K562 (cell line): ENCODE results near the gene ACSM6. TPM values are rescaled to one million over a fixed set of nuclear protein-coding genes. Genes with fewer than 3 reads are reported as not detected.

Experiments used
- ATAC-seq: fragments of 200-7000 bp; cut with Tn5 transposase; 3 replicates; pipeline ENCODE4 v1.9.1; 2020; ENCODE audit warnings: moderate library complexity
- BruUV-seq: library from RNA; stranded (reverse); fragments of 400-500 nt; replicated peaks from 2 replicates; lab custom pipeline; 2021; lab: Mats Ljungman, UMichigan
- CTCF ChIA-PET: fragments of 300-600 bp; formaldehyde crosslinking; extraction: SDS; loops from one replicate; lab custom pipeline; 2021; ENCODE audit warnings: low intra/inter-chr PET ratio; lab: Yijun Ruan, JAX
- POLR2A ChIA-PET: fragments of 300-600, 350-650 bp; sonication (Branson Sonifier 250); formaldehyde crosslinking; extraction: SDS; loops from one replicate; lab custom pipeline; 2021; ENCODE audit warnings: antibody characterized with exemption, inconsistent platforms; lab: Yijun Ruan, JAX
- DNase-seq, 4 experiments: peaks; one replicate each; pipeline versions ENCODE4 v3.0.0 to v3.0.0-alpha.2; 2011 to 2018; ENCODE audit warnings: low spot score in 3 of 4, mixed read lengths in 3 of 4; ENCODE audit errors: extremely low read depth in 1 of 4
- FAIRE-seq: peaks from 2 replicates; lab custom pipeline; 2011; peaks lifted over from hg19 to GRCh38; lab: Jason Lieb, UNC
- H2AFZ ChIP-seq: 2 replicates; pipeline ENCODE4 v1.6.0; 2011; ENCODE audit warnings: low read depth, low read length, control low read depth, inconsistent platforms
- H3K27ac ChIP-seq: fragments of 200-600 bp; 3 replicates; pipeline ENCODE4 v1.8.0; 2011; ENCODE audit warnings: low read depth, mild to moderate bottlenecking, control low read depth, inconsistent platforms, low read length, moderate library complexity, mixed read lengths; ENCODE audit errors: extremely low read depth
- H3K27me3 ChIP-seq, 2 experiments: fragments of 300-600 bp in 1 of 2; 2 replicates in 1 of 2; 3 replicates in 1 of 2; pipeline versions ENCODE4 v1.6.0 to v1.8.0; 2011; ENCODE audit warnings: inconsistent platforms in 2 of 2, low read length in 2 of 2, mild to moderate bottlenecking in 1 of 2, mixed read lengths in 1 of 2, moderate library complexity in 1 of 2; ENCODE audit not compliant: control insufficient read depth in 2 of 2, insufficient read depth in 2 of 2
- H3K36me3 ChIP-seq: fragments of 300-600 bp; 3 replicates; pipeline ENCODE4 v1.8.0; 2011; ENCODE audit warnings: mild to moderate bottlenecking, low read length, inconsistent platforms; ENCODE audit not compliant: control insufficient read depth, insufficient read depth
- H3K4me1 ChIP-seq, 2 experiments: fragments of 200-600 bp in 1 of 2; replicated peaks in 1 of 2; 2 replicates in 1 of 2; 3 replicates in 1 of 2; pipeline versions ENCODE4 v1.5.1 to v1.8.0; 2011; ENCODE audit warnings: inconsistent platforms in 2 of 2, low read length in 2 of 2, mild to moderate bottlenecking in 1 of 2, mixed read lengths in 1 of 2, moderate library complexity in 1 of 2; ENCODE audit not compliant: control insufficient read depth in 2 of 2, insufficient read depth in 2 of 2
- H3K4me2 ChIP-seq: 2 replicates; pipeline ENCODE4 v1.6.1; 2011; ENCODE audit warnings: low read length, control low read depth, inconsistent platforms, mixed read lengths; ENCODE audit not compliant: insufficient read depth
- H3K4me3 ChIP-seq: fragments of 200-600 bp; sonication (generic), shearing (Covaris generic); 2 replicates; pipeline ENCODE4 v1.5.1; 2016; ENCODE audit warnings: control low read depth, inconsistent platforms
- H3K79me2 ChIP-seq: fragments of 200-600 bp; 3 replicates; pipeline ENCODE4 v1.8.0; 2011; ENCODE audit warnings: low read length, inconsistent platforms; ENCODE audit not compliant: control insufficient read depth, insufficient read depth
- H3K9ac ChIP-seq, 2 experiments: 2 replicates each; pipeline versions ENCODE4 v1.6.0 to v1.6.1; 2011; ENCODE audit warnings: low read depth in 2 of 2, low read length in 2 of 2, control low read depth in 1 of 2, inconsistent platforms in 1 of 2, mild to moderate bottlenecking in 1 of 2, mixed read lengths in 1 of 2; ENCODE audit not compliant: insufficient read depth in 1 of 2
- H3K9me1 ChIP-seq: one replicate; pipeline ENCODE4 v1.6.0; 2011; ENCODE audit warnings: inconsistent platforms, mild to moderate bottlenecking, low read length, moderate library complexity; ENCODE audit not compliant: control insufficient read depth, insufficient read depth
- H3K9me3 ChIP-seq: replicated peaks from 2 replicates; pipeline ENCODE4 v1.5.1; 2011; ENCODE audit warnings: low read depth, low read length, inconsistent platforms; ENCODE audit not compliant: control insufficient read depth, insufficient read depth
- H4K20me1 ChIP-seq: replicated peaks from 2 replicates; pipeline ENCODE4 v1.6.1; 2011; ENCODE audit warnings: low read length, inconsistent platforms, mixed read lengths; ENCODE audit not compliant: control insufficient read depth, insufficient read depth
- CBX2 ChIP-seq: fragments of 200-600 bp; sonication (generic); IDR thresholded peaks from one replicate; pipeline ENCODE4 v1.6.1; 2012; ENCODE audit warnings: mild to moderate bottlenecking, low read length, inconsistent platforms; ENCODE audit not compliant: insufficient read depth, poor library complexity, severe bottlenecking
- COPS2 ChIP-seq: fragments of 450-650 bp; conservative IDR thresholded peaks from 2 replicates; pipeline ENCODE4 v1.6.1; 2016; ENCODE audit warnings: mild to moderate bottlenecking, moderate library complexity
- DIDO1 ChIP-seq: fragments of 450-650 bp; IDR thresholded peaks from 2 replicates; pipeline ENCODE4 v1.6.1; 2016; ENCODE audit warnings: low read depth, missing biosample characterization, missing genetic modification characterization
- FOS ChIP-seq: IDR thresholded peaks from 3 replicates; pipeline ENCODE4 v1.6.1; 2011; ENCODE audit not compliant: insufficient read length; ENCODE audit errors: extremely low read depth
- FOXK1 ChIP-seq: sonication (generic); formaldehyde crosslinking; IDR thresholded peaks from 2 replicates; pipeline ENCODE4 v1.8.0; 2022; ENCODE audit warnings: missing genetic modification reagents, mild to moderate bottlenecking, borderline replicate concordance
- GABPB1 ChIP-seq: sonication (generic); formaldehyde crosslinking; IDR thresholded peaks from 2 replicates; pipeline ENCODE4 v1.8.0; 2022; ENCODE audit warnings: mild to moderate bottlenecking, missing genetic modification reagents
- GTF2A2 ChIP-seq: IDR thresholded peaks from 2 replicates; pipeline ENCODE4 v1.6.1; 2016; ENCODE audit warnings: mild to moderate bottlenecking, missing genetic modification characterization, missing compliant biosample characterization
- KDM2B ChIP-seq: fragments of 250-450 bp; sonication (Bioruptor Pico); IDR thresholded peaks from 2 replicates; pipeline ENCODE4 v1.8.0; 2021; ENCODE audit warnings: mild to moderate bottlenecking, moderate library complexity
- LEF1 ChIP-seq: fragments of 450-650 bp; IDR thresholded peaks from 2 replicates; pipeline ENCODE4 v1.6.1; 2016; ENCODE audit warnings: mild to moderate bottlenecking
- NFYB ChIP-seq: IDR thresholded peaks from 2 replicates; pipeline ENCODE4 v1.6.1; 2011; ENCODE audit warnings: mild to moderate bottlenecking, moderate library complexity; ENCODE audit not compliant: insufficient read length; ENCODE audit errors: extremely low read depth
- TARDBP ChIP-seq: fragments of 450-650 bp; IDR thresholded peaks from 2 replicates; pipeline ENCODE4 v1.6.1; 2016
- ZBTB1 ChIP-seq: sonication (generic); formaldehyde crosslinking; IDR thresholded peaks from 2 replicates; pipeline ENCODE4 v1.8.1; 2023; ENCODE audit warnings: missing genetic modification reagents, low read depth, mild to moderate bottlenecking, borderline replicate concordance
- ZNF232 ChIP-seq: sonication (generic); formaldehyde crosslinking; IDR thresholded peaks from 2 replicates; pipeline ENCODE4 v1.8.0; 2022; ENCODE audit warnings: mild to moderate bottlenecking, missing genetic modification reagents
- ZNF3 ChIP-seq: fragments of 250-450 bp; sonication (Bioruptor Pico); IDR thresholded peaks from 2 replicates; pipeline ENCODE4 v1.5.0; 2021; ENCODE audit warnings: mild to moderate bottlenecking, moderate library complexity
- WGBS: fragments of 100-300 bp; shearing (Covaris generic); methylation state at CpG from one replicate; pipeline ENCODE4 v1.1.6; 2016; ENCODE audit warnings: low coverage, mixed read lengths; ENCODE audit not compliant: insufficient coverage; ENCODE audit errors: missing lambda C conversion rate; 5-methylcytosine and 5-hydroxymethylcytosine counted together
- in situ Hi-C: fragments of 300-500 bp; cut with MboI; formaldehyde crosslinking; loops from 4 replicates; pipeline ENCODE4 v1.15.0; 2018; ENCODE audit warnings: inconsistent platforms, mixed read lengths
- intact Hi-C: fragments of 100-400 bp; cut with micrococcal nuclease; formaldehyde crosslinking; loops from 2 replicates; pipeline ENCODE4 v1.14.2; 2022
- polyA plus RNA-seq, 8 experiments: library from polyadenylated mRNA; depleted of rRNA in 4 of 8; stranded (reverse) in 5 of 8; unstranded in 3 of 8; fragments of >200 nt; fragmentation: Nextera tagmentation in 2 of 8; fragmentation: Illumina TruSeq in 1 of 8; extraction: Ambion mirVana in 2 of 8; extraction: Trizol in 1 of 8; gene quantifications; 2 replicates each; pipeline versions ENCODE4 v1.2.1 to v1.2.3, GENCODE V29; 2011 to 2014; ENCODE audit warnings: inconsistent platforms in 1 of 8, missing spikeins in 1 of 8
- total RNA-seq, 7 experiments: library from RNA; depleted of rRNA in 6 of 7; stranded (reverse); fragments of >200 nt in 6 of 7; fragmentation: Illumina TruSeq in 2 of 7; extraction: Trizol in 2 of 7; gene quantifications; 2 replicates each; pipeline versions ENCODE4 v1.2.1 to v1.2.3, GENCODE V29; 2011 to 2021; ENCODE audit warnings: low replicate concordance in 1 of 7
- TF ChIP-seq, protein P1 (sequence below): sonication (generic); formaldehyde crosslinking; IDR thresholded peaks from 2 replicates; pipeline ENCODE4 v1.8.1; 2022; ENCODE audit warnings: missing genetic modification reagents
- TF ChIP-seq, protein P2 (sequence below): fragments of 250-450 bp; sonication (Bioruptor Pico); IDR thresholded peaks from 2 replicates; pipeline ENCODE4 v1.5.0; 2022; ENCODE audit warnings: mild to moderate bottlenecking
- TF ChIP-seq, protein P3 (sequence below): fragments of 450-650 bp; formaldehyde crosslinking; conservative IDR thresholded peaks from 2 replicates; pipeline ENCODE4 v1.4.0; 2022; ENCODE audit warnings: mild to moderate bottlenecking, missing genetic modification characterization
- TF ChIP-seq, protein P4 (sequence below), 3 experiments: fragments of 200-800 bp in 1 of 3; sonication (Bioruptor generic) in 1 of 3; sonication (generic) in 1 of 3; formaldehyde crosslinking in 1 of 3; IDR thresholded peaks; 2 replicates each; pipeline versions ENCODE4 v1.6.1 to v1.8.0; 2016 to 2022; ENCODE audit warnings: mild to moderate bottlenecking in 2 of 3, missing compliant biosample characterization in 2 of 3, missing genetic modification characterization in 2 of 3, missing genetic modification reagents in 1 of 3

ACSM6 gene
- total and polyA plus RNA-seq, 9 of the 15 experiments (the other 6 are each of a cell fraction or from before 2014, with no cell fraction given) = not detected

DNA sequence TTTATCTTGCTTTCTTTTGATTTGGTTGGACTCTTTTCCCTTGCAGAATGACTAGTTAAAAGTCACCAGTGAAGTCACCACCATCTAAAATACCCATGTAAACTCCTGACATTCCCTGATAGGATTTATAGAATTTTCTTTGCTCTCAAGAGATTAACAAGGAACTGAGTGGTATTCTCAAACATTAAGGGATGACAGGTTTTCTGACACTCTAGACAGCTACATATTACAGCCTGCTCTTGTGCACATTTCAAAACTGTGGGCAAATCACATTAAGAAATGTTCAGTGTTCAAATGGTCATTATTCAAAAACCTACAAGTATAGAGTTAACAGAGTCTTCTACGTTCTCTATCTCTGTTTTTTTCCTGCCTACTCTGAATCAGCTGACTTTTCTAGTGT lies 15.8 kb upstream of the ACSM6 start:
- CTCF ChIA-PET = no interaction called here
- Histone ChIP-seq H3K9ac (no peak overlapping the region), H3K79me2 (no peaks in the 10 kb centered on the region), H3K27me3 (no peaks in the 10 kb centered on the region), H3K4me3 (no peak overlapping the region), H3K4me1 (peaks cover 0 to 2% of the 10 kb centered on the region in 2 experiments; a peak in 2 of 5 replicates), H2AFZ (no peak overlapping the region), H3K9me1 (no peaks in the 10 kb centered on the region), H3K4me2 (no peak overlapping the region), H3K36me3 (no peaks in the 10 kb centered on the region), H3K27ac (no peak overlapping the region), H4K20me1 (no peaks in the 10 kb centered on the region), H3K9me3 (no peaks in the 10 kb centered on the region)
- BruUV-seq = no TSS peak
- POLR2A ChIA-PET = no interaction called here
- FAIRE-seq (no peak), DNase-seq (no peak), ATAC-seq (no peak)
- TF ChIP-seq ZNF3 (CRISPR knock-in tag) = no peak
- TF ChIP-seq GTF2A2 (tag) = no peak
- TF ChIP-seq NFYB = no peak
- no peak for TF ChIP-seq TARDBP
- no peak for TF ChIP-seq ZNF232 (CRISPR knock-in tag)
- no peak for TF ChIP-seq LEF1
- no peak for TF ChIP-seq FOXK1 (CRISPR knock-in tag)
- TF ChIP-seq, protein P1, sequence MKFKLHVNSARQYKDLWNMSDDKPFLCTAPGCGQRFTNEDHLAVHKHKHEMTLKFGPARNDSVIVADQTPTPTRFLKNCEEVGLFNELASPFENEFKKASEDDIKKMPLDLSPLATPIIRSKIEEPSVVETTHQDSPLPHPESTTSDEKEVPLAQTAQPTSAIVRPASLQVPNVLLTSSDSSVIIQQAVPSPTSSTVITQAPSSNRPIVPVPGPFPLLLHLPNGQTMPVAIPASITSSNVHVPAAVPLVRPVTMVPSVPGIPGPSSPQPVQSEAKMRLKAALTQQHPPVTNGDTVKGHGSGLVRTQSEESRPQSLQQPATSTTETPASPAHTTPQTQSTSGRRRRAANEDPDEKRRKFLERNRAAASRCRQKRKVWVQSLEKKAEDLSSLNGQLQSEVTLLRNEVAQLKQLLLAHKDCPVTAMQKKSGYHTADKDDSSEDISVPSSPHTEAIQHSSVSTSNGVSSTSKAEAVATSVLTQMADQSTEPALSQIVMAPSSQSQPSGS (CRISPR knock-in tag) = no peak
- no peak for TF ChIP-seq KDM2B
- TF ChIP-seq DIDO1 (tag) = no peak
- no peak for TF ChIP-seq ZBTB1
- TF ChIP-seq, protein P2, sequence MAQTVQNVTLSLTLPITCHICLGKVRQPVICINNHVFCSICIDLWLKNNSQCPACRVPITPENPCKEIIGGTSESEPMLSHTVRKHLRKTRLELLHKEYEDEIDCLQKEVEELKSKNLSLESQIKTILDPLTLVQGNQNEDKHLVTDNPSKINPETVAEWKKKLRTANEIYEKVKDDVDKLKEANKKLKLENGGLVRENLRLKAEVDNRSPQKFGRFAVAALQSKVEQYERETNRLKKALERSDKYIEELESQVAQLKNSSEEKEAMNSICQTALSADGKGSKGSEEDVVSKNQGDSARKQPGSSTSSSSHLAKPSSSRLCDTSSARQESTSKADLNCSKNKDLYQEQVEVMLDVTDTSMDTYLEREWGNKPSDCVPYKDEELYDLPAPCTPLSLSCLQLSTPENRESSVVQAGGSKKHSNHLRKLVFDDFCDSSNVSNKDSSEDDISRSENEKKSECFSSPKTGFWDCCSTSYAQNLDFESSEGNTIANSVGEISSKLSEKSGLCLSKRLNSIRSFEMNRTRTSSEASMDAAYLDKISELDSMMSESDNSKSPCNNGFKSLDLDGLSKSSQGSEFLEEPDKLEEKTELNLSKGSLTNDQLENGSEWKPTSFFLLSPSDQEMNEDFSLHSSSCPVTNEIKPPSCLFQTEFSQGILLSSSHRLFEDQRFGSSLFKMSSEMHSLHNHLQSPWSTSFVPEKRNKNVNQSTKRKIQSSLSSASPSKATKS (CRISPR knock-in tag) = no peak
- no peak for TF ChIP-seq FOS
- TF ChIP-seq, protein P3, sequence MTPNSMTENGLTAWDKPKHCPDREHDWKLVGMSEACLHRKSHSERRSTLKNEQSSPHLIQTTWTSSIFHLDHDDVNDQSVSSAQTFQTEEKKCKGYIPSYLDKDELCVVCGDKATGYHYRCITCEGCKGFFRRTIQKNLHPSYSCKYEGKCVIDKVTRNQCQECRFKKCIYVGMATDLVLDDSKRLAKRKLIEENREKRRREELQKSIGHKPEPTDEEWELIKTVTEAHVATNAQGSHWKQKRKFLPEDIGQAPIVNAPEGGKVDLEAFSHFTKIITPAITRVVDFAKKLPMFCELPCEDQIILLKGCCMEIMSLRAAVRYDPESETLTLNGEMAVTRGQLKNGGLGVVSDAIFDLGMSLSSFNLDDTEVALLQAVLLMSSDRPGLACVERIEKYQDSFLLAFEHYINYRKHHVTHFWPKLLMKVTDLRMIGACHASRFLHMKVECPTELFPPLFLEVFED (CRISPR knock-in tag) = no peak
- no peak for TF ChIP-seq GABPB1 (CRISPR knock-in tag)
- TF ChIP-seq, protein P4, sequence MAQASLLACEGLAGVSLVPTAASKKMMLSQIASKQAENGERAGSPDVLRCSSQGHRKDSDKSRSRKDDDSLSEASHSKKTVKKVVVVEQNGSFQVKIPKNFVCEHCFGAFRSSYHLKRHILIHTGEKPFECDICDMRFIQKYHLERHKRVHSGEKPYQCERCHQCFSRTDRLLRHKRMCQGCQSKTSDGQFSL (CRISPR knock-in tag; IDR thresholded peaks at IDR 0.05) = no peak
- TF ChIP-seq, protein P4 (tag; IDR thresholded peaks at IDR 0.05) = no peak
- no peak for TF ChIP-seq CBX2
- no peak for TF ChIP-seq COPS2
- in situ Hi-C loops = no loop called here
- intact Hi-C loops = no loop called here
- WGBS = 0% methylated on average over 1 of the region's 1 CpG
